ENCODE data around the gene ENDOD1.

The ENDOD1 gene

GRCh38 chr11:95147364-95147905 lies 57.8 kb downstream of the ENDOD1 start:
- H3K4me3 ChIP-seq (ENCODE audit: low read depth in 1 of 2, low read length in 2 of 2) = no peak overlapping the region
- no peaks in the 10 kb centered on the region for H3K9me3 ChIP-seq (ENCODE audit: low read length)
- H3K36me3 ChIP-seq (ENCODE audit: insufficient read depth, low read length) = no peaks in the 10 kb centered on the region
- peak overlapping the region; percentile 39 for H3K27ac ChIP-seq (ENCODE audit: low read depth, low read length)
- no peak overlapping the region for H3K9ac ChIP-seq (ENCODE audit: low read length)
- peaks cover 25% of the 10 kb centered on the region for H3K4me1 ChIP-seq (ENCODE audit: insufficient read depth, low read length)
- no peaks in the 10 kb centered on the region for H3K27me3 ChIP-seq (ENCODE audit: control insufficient read depth in 1 of 2, insufficient read depth in 2 of 2, low read length in 2 of 2)

- Histone ChIP-seq H3K36me3 (ENCODE audit: insufficient read depth, low read length) (no peaks in the 10 kb centered on the region), H3K9me3 (ENCODE audit: low read length) (no peaks in the 10 kb centered on the region), H3K4me3 (ENCODE audit: low read depth in 1 of 2, low read length in 2 of 2) (no peak overlapping the region), H3K9ac (ENCODE audit: low read length) (no peak overlapping the region), H3K27ac (ENCODE audit: low read depth, low read length) (peak overlapping the region; percentile 39), H3K4me1 (ENCODE audit: insufficient read depth, low read length) (peaks cover 25% of the 10 kb centered on the region), H3K27me3 (ENCODE audit: control insufficient read depth in 1 of 2, insufficient read depth in 2 of 2, low read length in 2 of 2) (no peaks in the 10 kb centered on the region)
Measured at GRCh38 chr11:95148406-95148805, 58.8 kb downstream of the ENDOD1 start.

GRCh38 chr11:95148938-95149337 lies 59.3 kb downstream of the ENDOD1 start:
- H3K27me3 ChIP-seq (ENCODE audit: control insufficient read depth in 1 of 2, insufficient read depth in 2 of 2, low read length in 2 of 2) = no peaks in the 10 kb centered on the region
- H3K27ac ChIP-seq (ENCODE audit: low read depth, low read length) = no peak overlapping the region
- no peak overlapping the region for H3K4me3 ChIP-seq (ENCODE audit: low read depth in 1 of 2, low read length in 2 of 2)
- H3K36me3 ChIP-seq (ENCODE audit: insufficient read depth, low read length) = no peaks in the 10 kb centered on the region
- no peaks in the 10 kb centered on the region for H3K9me3 ChIP-seq (ENCODE audit: low read length)
- H3K9ac ChIP-seq (ENCODE audit: low read length) = no peak overlapping the region
- peaks cover 25% of the 10 kb centered on the region for H3K4me1 ChIP-seq (ENCODE audit: insufficient read depth, low read length)

DNA sequence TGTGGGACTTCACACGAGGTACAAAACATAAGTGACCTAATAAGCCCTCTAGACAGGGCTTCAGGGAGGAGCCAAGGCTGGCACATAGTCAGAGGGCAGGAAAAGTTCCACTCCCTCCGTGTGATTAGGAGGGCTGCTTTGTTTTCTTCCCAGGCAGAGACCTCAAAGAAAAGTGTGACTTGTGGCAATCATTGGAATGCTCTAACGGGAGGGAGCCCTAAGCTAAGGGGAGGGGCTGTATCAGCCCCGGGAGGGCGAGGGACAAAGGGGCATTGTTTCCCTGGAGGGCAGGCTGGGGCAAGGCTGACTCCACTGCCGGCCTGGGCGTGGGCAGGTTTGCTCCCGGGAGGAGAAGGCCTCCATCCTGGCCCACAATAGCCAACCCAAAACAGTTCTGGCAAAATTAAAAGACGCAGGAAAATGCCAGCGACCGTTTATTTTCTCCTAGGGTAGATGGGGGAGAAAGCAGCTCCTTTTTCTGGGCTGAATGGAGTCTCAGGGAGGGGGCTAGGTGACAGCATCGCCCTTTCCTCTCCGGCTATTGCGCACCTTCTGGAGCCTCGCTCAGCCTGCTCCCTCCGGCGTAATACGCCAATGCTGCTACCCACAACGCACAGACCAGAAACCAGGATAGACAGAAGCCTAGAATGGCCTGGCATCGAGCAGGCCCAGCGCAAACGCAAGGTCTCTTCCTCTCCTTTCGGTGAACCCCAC lies 60.2 kb downstream of the ENDOD1 start:
- Histone ChIP-seq H3K9ac (ENCODE audit: low read length) (no peak overlapping the region), H3K4me3 (ENCODE audit: low read depth in 1 of 2, low read length in 2 of 2) (peak overlapping the region in 1 of 2 donors; percentile 11), H3K36me3 (ENCODE audit: insufficient read depth, low read length) (no peaks in the 10 kb centered on the region), H3K9me3 (ENCODE audit: low read length) (no peaks in the 10 kb centered on the region), H3K27ac (ENCODE audit: low read depth, low read length) (peak overlapping the region; percentile 43), H3K27me3 (ENCODE audit: control insufficient read depth in 1 of 2, insufficient read depth in 2 of 2, low read length in 2 of 2) (no peaks in the 10 kb centered on the region), H3K4me1 (ENCODE audit: insufficient read depth, low read length) (peaks cover 25% of the 10 kb centered on the region)

DNA sequence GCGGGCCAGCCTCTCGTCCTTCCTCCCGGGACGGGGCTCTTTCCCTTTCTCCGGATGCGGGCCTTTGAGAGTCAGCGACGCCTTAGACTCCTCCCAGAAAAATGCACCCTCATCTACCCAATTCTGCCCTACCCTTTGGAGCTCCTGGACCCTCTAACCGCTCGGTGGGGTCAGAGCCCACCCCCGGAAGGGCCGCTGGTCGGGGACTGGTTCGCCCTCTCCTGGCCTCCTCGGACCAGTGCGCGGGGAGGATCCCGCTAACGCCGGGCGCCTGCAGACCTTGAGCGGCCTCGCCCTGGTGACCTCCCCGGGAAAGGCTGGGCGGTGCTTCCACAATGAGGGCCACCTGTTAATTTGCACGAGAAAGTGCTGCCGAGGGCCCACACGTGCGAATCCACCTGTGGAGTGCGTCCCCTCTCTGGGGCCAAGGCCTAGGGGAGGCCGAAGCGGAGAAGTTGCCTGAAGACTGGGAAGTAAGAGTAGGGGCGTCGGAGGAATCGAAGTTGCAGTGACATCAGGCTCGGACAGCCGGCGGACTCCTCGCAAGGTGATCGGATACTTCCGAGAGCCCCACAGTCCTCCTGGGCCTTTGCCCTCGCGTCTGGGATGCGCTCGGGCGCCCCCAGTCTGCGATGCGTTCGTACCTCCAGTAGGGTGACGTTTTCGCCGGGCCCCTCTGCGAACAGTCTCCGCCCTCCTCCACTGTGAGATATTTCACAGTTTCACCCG lies 61.5 kb downstream of the ENDOD1 start:
- H3K4me3 ChIP-seq (ENCODE audit: low read depth in 1 of 2, low read length in 2 of 2) = peak overlapping the region; percentile 40 to 71
- peaks cover 25% of the 10 kb centered on the region for H3K4me1 ChIP-seq (ENCODE audit: insufficient read depth, low read length)
- H3K36me3 ChIP-seq (ENCODE audit: insufficient read depth, low read length) = no peaks in the 10 kb centered on the region
- H3K27me3 ChIP-seq (ENCODE audit: control insufficient read depth in 1 of 2, insufficient read depth in 2 of 2, low read length in 2 of 2) = no peaks in the 10 kb centered on the region
- peak overlapping the region; percentile 47 for H3K27ac ChIP-seq (ENCODE audit: low read depth, low read length)
- H3K9me3 ChIP-seq (ENCODE audit: low read length) = no peaks in the 10 kb centered on the region
- peak overlapping the region; percentile 42 for H3K9ac ChIP-seq (ENCODE audit: low read length)

GRCh38 chr11:95152876-95153856 lies 63.5 kb downstream of the ENDOD1 start:
- Histone ChIP-seq H3K9me3 (ENCODE audit: low read length) (no peaks in the 10 kb centered on the region), H3K27me3 (ENCODE audit: control insufficient read depth in 1 of 2, insufficient read depth in 2 of 2, low read length in 2 of 2) (no peaks in the 10 kb centered on the region), H3K4me3 (ENCODE audit: low read depth in 1 of 2, low read length in 2 of 2) (no peak overlapping the region), H3K9ac (ENCODE audit: low read length) (no peak overlapping the region), H3K27ac (ENCODE audit: low read depth, low read length) (no peak overlapping the region), H3K36me3 (ENCODE audit: insufficient read depth, low read length) (no peaks in the 10 kb centered on the region), H3K4me1 (ENCODE audit: insufficient read depth, low read length) (peaks cover 29% of the 10 kb centered on the region)

DNA sequence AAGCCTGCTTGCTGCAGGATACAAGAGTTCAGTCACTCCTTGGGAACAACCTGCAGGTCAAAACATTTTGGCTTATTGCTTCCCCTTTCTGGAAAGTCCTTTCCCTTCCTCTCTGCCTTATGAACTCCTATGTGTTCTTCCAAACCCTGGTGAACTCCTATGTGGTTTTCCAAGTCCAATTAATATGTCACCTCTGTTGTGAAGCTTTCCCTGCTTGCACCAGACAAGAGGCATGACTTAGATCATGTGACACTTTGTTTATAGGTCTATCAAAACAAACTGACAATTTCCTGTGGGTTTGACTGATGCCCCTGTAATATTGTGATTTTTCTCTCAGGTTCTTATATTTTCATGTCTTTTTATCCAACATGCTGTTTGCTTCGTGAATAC lies 64.2 kb downstream of the ENDOD1 start:
- no peak overlapping the region for H3K9ac ChIP-seq (ENCODE audit: low read length)
- no peak overlapping the region for H3K4me3 ChIP-seq (ENCODE audit: low read depth in 1 of 2, low read length in 2 of 2)
- H3K27me3 ChIP-seq (ENCODE audit: control insufficient read depth in 1 of 2, insufficient read depth in 2 of 2, low read length in 2 of 2) = no peaks in the 10 kb centered on the region
- no peak overlapping the region for H3K27ac ChIP-seq (ENCODE audit: low read depth, low read length)
- H3K9me3 ChIP-seq (ENCODE audit: low read length) = no peaks in the 10 kb centered on the region
- peaks cover 24% of the 10 kb centered on the region for H3K4me1 ChIP-seq (ENCODE audit: insufficient read depth, low read length)
- no peaks in the 10 kb centered on the region for H3K36me3 ChIP-seq (ENCODE audit: insufficient read depth, low read length)

DNA sequence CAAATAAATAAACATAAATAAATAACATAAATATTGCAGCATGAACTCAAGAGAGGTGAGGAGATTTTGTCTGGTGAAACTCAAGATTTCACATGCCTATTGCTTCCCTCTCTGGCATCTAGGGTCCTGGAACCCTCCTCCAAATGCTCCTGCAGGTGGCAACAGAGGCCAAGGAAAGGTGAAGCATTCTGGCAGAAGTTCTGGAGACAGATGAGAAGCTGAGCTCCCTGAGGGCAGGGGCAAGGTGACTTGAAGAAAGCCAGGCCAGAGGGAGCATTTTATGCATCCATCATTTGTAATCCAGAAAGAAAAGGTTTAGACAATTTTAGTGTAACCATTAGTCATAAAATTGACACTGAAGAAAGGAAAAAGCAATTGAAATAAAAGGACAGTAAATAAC lies 64.9 kb downstream of the ENDOD1 start:
- H3K9me3 ChIP-seq (ENCODE audit: low read length) = no peaks in the 10 kb centered on the region
- H3K27ac ChIP-seq (ENCODE audit: low read depth, low read length) = no peak overlapping the region
- no peaks in the 10 kb centered on the region for H3K36me3 ChIP-seq (ENCODE audit: insufficient read depth, low read length)
- no peaks in the 10 kb centered on the region for H3K27me3 ChIP-seq (ENCODE audit: control insufficient read depth in 1 of 2, insufficient read depth in 2 of 2, low read length in 2 of 2)
- H3K9ac ChIP-seq (ENCODE audit: low read length) = no peak overlapping the region
- no peak overlapping the region for H3K4me3 ChIP-seq (ENCODE audit: low read depth in 1 of 2, low read length in 2 of 2)
- H3K4me1 ChIP-seq (ENCODE audit: insufficient read depth, low read length) = peaks cover 24% of the 10 kb centered on the region

GRCh38 chr11:95155385-95155784 lies 65.7 kb downstream of the ENDOD1 start:
- Histone ChIP-seq H3K4me3 (ENCODE audit: low read depth in 1 of 2, low read length in 2 of 2) (no peak overlapping the region), H3K9ac (ENCODE audit: low read length) (no peak overlapping the region)

DNA sequence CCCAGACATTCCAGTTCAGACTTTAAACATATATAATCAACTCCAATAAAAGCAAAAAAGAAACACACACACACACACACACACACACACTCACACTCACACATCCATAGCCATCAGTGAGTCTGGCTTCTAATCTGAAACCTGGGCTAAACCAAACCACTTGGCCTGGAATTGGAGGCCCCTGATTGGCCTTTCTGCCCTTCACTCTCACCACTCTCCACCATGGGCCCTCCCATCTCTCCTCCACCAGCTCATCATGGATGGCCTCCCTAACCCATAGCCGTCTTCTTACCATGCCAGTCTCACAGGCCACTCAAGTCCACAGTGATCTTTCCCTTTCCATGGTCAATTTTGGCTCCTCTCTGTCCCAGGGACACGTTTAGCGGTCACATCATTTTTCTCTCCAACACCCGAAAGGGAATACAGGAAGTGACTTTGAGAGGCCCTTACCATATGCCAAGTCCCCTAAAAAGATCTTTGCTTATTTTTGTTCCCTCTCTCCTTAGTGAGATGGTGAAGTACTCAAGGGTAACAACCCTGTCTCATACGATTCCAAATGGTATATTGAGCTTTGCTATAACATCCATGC lies 66.6 kb downstream of the ENDOD1 start:
- Histone ChIP-seq H3K36me3 (ENCODE audit: insufficient read depth, low read length) (no peaks in the 10 kb centered on the region), H3K4me3 (ENCODE audit: low read depth in 1 of 2, low read length in 2 of 2) (no peak overlapping the region), H3K27me3 (ENCODE audit: control insufficient read depth in 1 of 2, insufficient read depth in 2 of 2, low read length in 2 of 2) (no peaks in the 10 kb centered on the region), H3K4me1 (ENCODE audit: insufficient read depth, low read length) (peaks cover 24% of the 10 kb centered on the region), H3K27ac (ENCODE audit: low read depth, low read length) (peak overlapping the region; percentile 62), H3K9me3 (ENCODE audit: low read length) (no peaks in the 10 kb centered on the region), H3K9ac (ENCODE audit: low read length) (no peak overlapping the region)

More at GRCh38 chr11:95155385-95155784, 65.7 kb downstream of the ENDOD1 start:
- Histone ChIP-seq H3K36me3 (ENCODE audit: insufficient read depth, low read length) (no peaks in the 10 kb centered on the region), H3K27ac (ENCODE audit: low read depth, low read length) (no peak overlapping the region), H3K27me3 (ENCODE audit: control insufficient read depth in 1 of 2, insufficient read depth in 2 of 2, low read length in 2 of 2) (no peaks in the 10 kb centered on the region), H3K9me3 (ENCODE audit: low read length) (no peaks in the 10 kb centered on the region), H3K4me1 (ENCODE audit: insufficient read depth, low read length) (peaks cover 24% of the 10 kb centered on the region)

All from muscle layer of colon (tissue), 2 donors.